ENCODE measurements around the gene HHLA2. TPM values are rescaled to one million over a fixed set of nuclear protein-coding genes. Genes with fewer than 3 reads are reported as not detected.
"Not testable (repeated sequence)": the region's sequence is repeated elsewhere in the genome, so short reads cannot be mapped to it uniquely, and the experiment has no call there.

The HHLA2 gene
- total and polyA plus RNA-seq, 8 donors, result 0.47 to 3.0 (median 2.4) TPM

DNA sequence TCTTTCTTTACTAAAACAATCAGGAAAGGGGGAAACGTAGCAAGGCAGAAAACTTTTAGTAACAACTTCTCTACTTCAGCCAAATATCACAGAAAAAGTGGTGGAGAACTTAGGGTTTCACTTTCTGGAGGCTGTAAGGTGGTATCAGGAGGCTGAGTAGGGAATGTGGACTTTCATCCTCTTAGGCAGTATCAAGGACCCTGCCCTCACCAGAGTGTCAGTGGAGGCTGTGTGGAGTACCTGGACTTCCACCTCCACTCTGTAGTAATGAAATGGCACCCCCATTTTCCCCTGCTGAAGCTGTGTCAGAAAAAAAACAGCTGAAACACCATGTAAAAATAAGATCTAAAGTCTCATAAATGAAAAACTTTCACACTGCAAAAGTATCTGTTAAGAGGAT, 11.2 kb upstream of the HHLA2 start:
- Histone ChIP-seq H3K9me3 (peaks cover 0 to 2% of the 10 kb centered on the region in 2 donors), H3K4me1 (no peaks in the 10 kb centered on the region), H3K27me3 (no peaks in the 10 kb centered on the region), H3K4me3 (no peak overlapping the region), H3K36me3 (no peaks in the 10 kb centered on the region), H3K27ac (no peak overlapping the region)
- ATAC-seq, result no peak
- TF ChIP-seq, protein P1, sequence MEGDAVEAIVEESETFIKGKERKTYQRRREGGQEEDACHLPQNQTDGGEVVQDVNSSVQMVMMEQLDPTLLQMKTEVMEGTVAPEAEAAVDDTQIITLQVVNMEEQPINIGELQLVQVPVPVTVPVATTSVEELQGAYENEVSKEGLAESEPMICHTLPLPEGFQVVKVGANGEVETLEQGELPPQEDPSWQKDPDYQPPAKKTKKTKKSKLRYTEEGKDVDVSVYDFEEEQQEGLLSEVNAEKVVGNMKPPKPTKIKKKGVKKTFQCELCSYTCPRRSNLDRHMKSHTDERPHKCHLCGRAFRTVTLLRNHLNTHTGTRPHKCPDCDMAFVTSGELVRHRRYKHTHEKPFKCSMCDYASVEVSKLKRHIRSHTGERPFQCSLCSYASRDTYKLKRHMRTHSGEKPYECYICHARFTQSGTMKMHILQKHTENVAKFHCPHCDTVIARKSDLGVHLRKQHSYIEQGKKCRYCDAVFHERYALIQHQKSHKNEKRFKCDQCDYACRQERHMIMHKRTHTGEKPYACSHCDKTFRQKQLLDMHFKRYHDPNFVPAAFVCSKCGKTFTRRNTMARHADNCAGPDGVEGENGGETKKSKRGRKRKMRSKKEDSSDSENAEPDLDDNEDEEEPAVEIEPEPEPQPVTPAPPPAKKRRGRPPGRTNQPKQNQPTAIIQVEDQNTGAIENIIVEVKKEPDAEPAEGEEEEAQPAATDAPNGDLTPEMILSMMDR (IDR thresholded peaks at IDR 0.05), result no peak
- intact Hi-C loops (cut with DNase I), result no loop called here
- DNase-seq, result no peak

DNA sequence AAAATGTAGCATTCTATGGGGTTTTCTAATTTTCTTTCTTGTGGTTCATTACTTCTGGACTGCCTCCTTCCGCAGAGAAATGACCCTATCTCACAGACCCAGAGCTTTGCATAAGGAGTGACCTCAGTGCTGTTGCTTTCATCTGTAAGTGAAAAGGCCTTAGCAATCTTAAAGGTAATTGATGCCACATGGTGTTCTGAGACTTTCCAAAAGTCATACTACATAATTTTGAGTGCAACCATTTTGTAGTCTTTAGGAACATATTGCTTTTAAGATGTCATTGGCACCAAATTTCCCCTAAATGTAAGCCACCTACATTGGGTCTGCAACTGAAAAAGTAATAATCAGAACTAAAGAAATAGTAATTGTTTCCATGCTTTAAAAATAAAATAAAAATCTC, 9.2 kb upstream of the HHLA2 start:
- no peak overlapping the region for H3K27ac ChIP-seq
- H3K4me1 ChIP-seq, result no peaks in the 10 kb centered on the region
- ATAC-seq (no peak), DNase-seq (no peak)
- H3K9me3 ChIP-seq, result no peaks in the 10 kb centered on the region
- H3K27me3 ChIP-seq, result no peaks in the 10 kb centered on the region
- TF ChIP-seq, protein P1 (IDR thresholded peaks at IDR 0.05), result no peak
- H3K36me3 ChIP-seq, result no peaks in the 10 kb centered on the region
- H3K4me3 ChIP-seq, result no peak overlapping the region
- intact Hi-C loops (cut with DNase I), result no loop called here

DNA sequence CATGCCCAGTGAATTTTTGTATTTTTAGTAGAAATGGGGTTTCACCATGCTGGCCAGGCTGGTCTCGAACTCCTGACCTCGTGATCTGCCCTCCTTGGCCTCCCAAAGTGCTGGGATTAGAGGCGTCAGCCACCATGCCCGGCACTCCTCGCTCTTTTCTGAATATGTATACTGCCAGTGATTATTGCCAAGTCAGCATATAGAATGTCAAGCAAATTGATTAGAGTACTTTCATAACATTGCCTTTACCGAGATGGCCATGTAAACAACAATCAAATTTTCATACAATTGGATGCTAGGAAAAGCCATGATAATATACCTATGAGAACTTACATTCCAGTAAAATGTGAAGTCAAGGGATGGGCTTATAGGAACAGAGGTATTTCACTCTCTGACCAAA, 8.2 kb upstream of the HHLA2 start:
- intact Hi-C loops (cut with DNase I); H3K27me3 ChIP-seq; H3K36me3 ChIP-seq; H3K9me3 ChIP-seq; H3K4me3 ChIP-seq; ATAC-seq; H3K4me1 ChIP-seq; DNase-seq; H3K27ac ChIP-seq: not testable (repeated sequence)

DNA sequence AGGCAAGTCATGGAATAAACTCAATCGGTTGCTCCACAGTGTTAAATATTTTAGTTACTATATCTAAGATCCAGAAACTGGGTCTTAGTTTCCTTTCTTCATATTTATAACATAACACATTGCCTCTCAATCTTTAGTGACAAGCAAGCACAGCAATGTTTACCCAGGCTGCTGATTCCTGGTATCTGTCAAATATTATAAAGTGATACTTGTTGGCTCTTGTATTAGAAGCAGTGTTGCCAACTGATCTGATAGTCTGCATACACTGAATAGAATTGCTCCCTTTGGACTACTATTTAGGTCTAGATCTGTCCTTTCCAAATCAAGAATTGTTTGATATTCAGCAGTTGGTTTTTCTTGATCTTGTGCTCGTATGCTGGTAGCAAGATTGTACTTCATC, 7.2 kb upstream of the HHLA2 start:
- peak overlapping the region in 1 of 2 donors; percentile 45 for H3K27ac ChIP-seq
- DNase-seq (no peak), ATAC-seq (peak; percentile 79)
- no peaks in the 10 kb centered on the region for H3K36me3 ChIP-seq
- H3K4me1 ChIP-seq, result peaks cover 0 to 16% of the 10 kb centered on the region in 2 donors
- H3K4me3 ChIP-seq, result no peak overlapping the region
- intact Hi-C loops (cut with DNase I), result no loop called here
- no peaks in the 10 kb centered on the region for H3K27me3 ChIP-seq
- TF ChIP-seq, protein P1 (IDR thresholded peaks at IDR 0.05), result no peak
- H3K9me3 ChIP-seq, result no peaks in the 10 kb centered on the region

DNA sequence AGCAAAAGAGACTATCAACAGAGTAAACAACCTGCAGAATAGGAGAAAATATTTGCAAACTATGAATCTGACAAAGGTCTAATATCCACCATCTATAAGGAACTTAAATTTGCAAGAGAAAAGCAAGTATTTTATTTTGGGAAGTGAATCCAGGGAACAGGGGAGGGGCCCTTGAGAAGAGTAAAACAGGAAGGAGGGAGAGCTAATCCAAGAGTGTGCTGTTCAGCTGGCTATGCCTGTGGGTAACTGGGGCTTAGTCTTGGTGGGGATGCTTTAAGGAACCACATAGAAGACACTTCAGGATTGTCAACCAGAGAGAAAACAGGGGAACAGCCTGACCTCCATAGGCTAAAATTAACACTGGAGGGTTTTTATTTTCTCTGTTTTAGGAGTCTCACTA, 3.9 kb upstream of the HHLA2 start:
- Histone ChIP-seq H3K4me1 (peaks cover 0 to 20% of the 10 kb centered on the region in 2 donors), H3K4me3 (no peak overlapping the region), H3K27me3 (no peaks in the 10 kb centered on the region), H3K27ac (no peak overlapping the region), H3K36me3 (no peaks in the 10 kb centered on the region), H3K9me3 (no peaks in the 10 kb centered on the region)
- intact Hi-C loops (cut with DNase I), result no loop called here
- TF ChIP-seq, protein P1 (IDR thresholded peaks at IDR 0.05), result no peak
- DNase-seq (no peak), ATAC-seq (peak; percentile 45)

DNA sequence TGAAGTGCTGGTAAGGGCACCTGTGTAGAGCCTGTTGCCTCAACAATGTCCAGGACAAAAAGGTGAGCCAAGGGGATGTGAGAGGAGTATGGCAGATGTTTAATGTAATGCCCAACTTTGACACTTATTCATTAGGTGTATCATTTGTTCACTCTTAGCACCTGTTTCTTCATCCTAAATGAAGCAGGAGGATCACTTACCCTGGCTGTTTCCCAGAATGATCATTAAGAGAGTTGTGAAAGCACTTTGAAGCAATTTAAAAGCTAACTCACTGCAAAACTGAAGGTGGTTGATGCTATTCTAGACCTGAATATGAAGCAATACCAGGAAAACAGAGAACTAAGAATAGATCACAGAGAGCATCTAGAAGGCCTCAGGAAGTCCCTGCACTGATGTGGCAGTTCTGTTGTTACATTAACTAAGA, 3.4 kb upstream of the HHLA2 start:
- Histone ChIP-seq H3K27me3 (no peaks in the 10 kb centered on the region), H3K36me3 (no peaks in the 10 kb centered on the region), H3K27ac (no peak overlapping the region), H3K9me3 (no peaks in the 10 kb centered on the region), H3K4me1 (peaks cover 0 to 20% of the 10 kb centered on the region in 2 donors), H3K4me3 (no peak overlapping the region)
- no peak for DNase-seq
- TF ChIP-seq, protein P1 (IDR thresholded peaks at IDR 0.05), result no peak
- peak; percentile 36 for ATAC-seq
- intact Hi-C loops (cut with DNase I), result no loop called here
